Measurements from ENCODE around the gene PFKFB4.

Gene PFKFB4

DNA sequence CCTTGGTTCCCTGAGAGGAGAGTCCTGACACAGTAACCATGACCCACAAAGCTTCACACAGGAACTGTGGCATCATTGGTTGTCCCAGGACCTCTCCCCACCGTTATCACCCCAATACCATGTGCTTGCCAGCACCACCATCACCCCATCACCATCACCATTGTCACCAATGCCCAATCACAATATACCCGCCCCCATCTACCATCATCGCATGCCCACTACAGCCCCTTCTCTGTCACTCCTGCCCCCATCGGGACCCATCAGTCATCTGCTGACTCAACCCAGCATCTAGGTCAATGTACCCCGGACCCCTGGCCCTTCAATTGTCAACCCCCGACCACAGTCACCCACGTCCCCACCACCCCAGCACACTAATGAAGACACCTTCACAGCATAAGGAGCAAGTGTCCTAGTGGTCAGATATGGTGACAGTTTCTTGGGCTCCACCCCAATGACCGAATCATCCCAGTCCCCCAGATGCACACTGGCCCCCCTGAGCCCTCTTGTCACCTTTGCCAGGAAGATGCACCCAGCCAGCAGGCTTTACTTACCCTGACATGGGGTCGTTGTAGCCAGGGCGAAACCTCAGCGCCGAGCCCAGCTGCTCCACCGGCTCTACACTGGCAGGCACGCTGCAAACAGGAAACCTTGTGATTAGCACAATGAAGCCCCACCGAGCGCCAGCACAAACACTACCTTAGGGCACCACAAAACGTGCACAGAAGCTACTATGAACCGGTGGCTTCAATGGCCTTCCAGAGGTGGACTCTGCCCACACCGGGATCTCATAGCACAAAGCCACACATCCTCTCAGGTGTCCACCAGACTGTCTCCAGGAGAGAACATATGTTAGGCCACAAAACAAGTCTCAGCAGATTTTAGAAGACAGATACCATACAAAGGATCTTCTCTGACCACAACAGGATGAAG, 77.7 kb downstream of the PFKFB4 start:
- peak overlapping the region; percentile 84 for H3K4me2 ChIP-seq (ENCODE audit: low read length)
- TF ChIP-seq, protein P1, sequence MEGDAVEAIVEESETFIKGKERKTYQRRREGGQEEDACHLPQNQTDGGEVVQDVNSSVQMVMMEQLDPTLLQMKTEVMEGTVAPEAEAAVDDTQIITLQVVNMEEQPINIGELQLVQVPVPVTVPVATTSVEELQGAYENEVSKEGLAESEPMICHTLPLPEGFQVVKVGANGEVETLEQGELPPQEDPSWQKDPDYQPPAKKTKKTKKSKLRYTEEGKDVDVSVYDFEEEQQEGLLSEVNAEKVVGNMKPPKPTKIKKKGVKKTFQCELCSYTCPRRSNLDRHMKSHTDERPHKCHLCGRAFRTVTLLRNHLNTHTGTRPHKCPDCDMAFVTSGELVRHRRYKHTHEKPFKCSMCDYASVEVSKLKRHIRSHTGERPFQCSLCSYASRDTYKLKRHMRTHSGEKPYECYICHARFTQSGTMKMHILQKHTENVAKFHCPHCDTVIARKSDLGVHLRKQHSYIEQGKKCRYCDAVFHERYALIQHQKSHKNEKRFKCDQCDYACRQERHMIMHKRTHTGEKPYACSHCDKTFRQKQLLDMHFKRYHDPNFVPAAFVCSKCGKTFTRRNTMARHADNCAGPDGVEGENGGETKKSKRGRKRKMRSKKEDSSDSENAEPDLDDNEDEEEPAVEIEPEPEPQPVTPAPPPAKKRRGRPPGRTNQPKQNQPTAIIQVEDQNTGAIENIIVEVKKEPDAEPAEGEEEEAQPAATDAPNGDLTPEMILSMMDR (IDR thresholded peaks at IDR 0.05; ENCODE audit: low read depth, low read length, poor library complexity, severe bottlenecking): no peak
- no peak for TF ChIP-seq EZH2phosphoT487 (IDR thresholded peaks at IDR 0.05; ENCODE audit: borderline replicate concordance, low read length)
- no peaks in the 10 kb centered on the region for H3K79me2 ChIP-seq (ENCODE audit: control insufficient read depth, low read length)
- H4K20me1 ChIP-seq (ENCODE audit: control insufficient read depth, insufficient read depth, low read depth, low read length): no peaks in the 10 kb centered on the region
- H3K4me1 ChIP-seq (ENCODE audit: control insufficient read depth, low read length): peaks cover 37% of the 10 kb centered on the region
- H3K9me2 ChIP-seq (replicated peaks; ENCODE audit: control insufficient read depth, low read length): no peaks in the 10 kb centered on the region
- peak overlapping the region; percentile 77 for H3K27ac ChIP-seq (ENCODE audit: low read depth, low read length)
- H3K4me3 ChIP-seq (ENCODE audit: low read length): peak overlapping the region; percentile 54
- H3K36me3 ChIP-seq (ENCODE audit: control insufficient read depth, low read length): no peaks in the 10 kb centered on the region
- H3F3A ChIP-seq (ENCODE audit: control insufficient read depth, insufficient read depth): peaks cover 5% of the 10 kb centered on the region; the same call in 1 of the 2 replicates
- no peaks in the 10 kb centered on the region for H3K27me3 ChIP-seq (ENCODE audit: control insufficient read depth, low read length)
- H3K9me3 ChIP-seq (ENCODE audit: control insufficient read depth, insufficient read depth, low read length): no peaks in the 10 kb centered on the region

DNA sequence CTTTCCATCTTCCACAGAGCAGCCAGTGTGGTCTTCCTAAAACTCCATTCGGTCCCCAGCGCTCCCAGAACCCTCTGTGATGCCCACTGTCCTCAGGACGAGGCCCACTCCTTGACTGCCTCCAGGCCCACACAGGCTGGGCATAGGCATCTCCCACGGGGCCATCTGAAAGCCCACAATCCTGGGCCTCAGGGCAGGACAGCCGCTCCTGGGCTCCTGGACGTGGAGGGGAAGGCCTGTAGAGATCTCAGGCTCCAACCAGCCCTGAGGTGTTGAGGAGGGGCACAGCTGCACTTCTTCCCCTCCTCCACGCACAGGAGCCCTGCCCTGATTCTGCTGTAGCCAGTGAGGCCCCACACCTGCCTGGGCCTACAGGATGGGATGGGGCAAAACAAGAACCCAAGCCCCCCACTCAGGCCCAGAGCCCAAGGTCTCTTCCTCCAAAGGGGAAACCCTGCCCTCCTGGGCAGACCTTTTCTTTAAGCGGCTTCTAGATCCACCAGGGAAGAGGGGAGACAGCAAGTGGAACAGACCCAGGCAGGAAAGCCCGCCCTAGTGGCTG, 78.6 kb downstream of the PFKFB4 start:
- H3K27ac ChIP-seq (ENCODE audit: low read depth, low read length): peak overlapping the region; percentile 4; the same call in 1 of the 2 replicates
- TF ChIP-seq EZH2phosphoT487 (IDR thresholded peaks at IDR 0.05; ENCODE audit: borderline replicate concordance, low read length): no peak
- TF ChIP-seq, protein P1 (IDR thresholded peaks at IDR 0.05; ENCODE audit: low read depth, low read length, poor library complexity, severe bottlenecking): no peak
- H4K20me1 ChIP-seq (ENCODE audit: control insufficient read depth, insufficient read depth, low read depth, low read length): no peaks in the 10 kb centered on the region
- H3K36me3 ChIP-seq (ENCODE audit: control insufficient read depth, low read length): no peaks in the 10 kb centered on the region
- no peaks in the 10 kb centered on the region for H3K79me2 ChIP-seq (ENCODE audit: control insufficient read depth, low read length)
- peak overlapping the region; percentile 84 for H3K4me2 ChIP-seq (ENCODE audit: low read length)
- H3K4me1 ChIP-seq (ENCODE audit: control insufficient read depth, low read length): peaks cover 45% of the 10 kb centered on the region
- no peaks in the 10 kb centered on the region for H3K9me3 ChIP-seq (ENCODE audit: control insufficient read depth, insufficient read depth, low read length)
- H3F3A ChIP-seq (ENCODE audit: control insufficient read depth, insufficient read depth): peaks cover 5% of the 10 kb centered on the region; the same call in 1 of the 2 replicates
- H3K27me3 ChIP-seq (ENCODE audit: control insufficient read depth, low read length): no peaks in the 10 kb centered on the region
- H3K9me2 ChIP-seq (replicated peaks; ENCODE audit: control insufficient read depth, low read length): no peaks in the 10 kb centered on the region
- peak overlapping the region; percentile 54; the same call in 1 of the 2 replicates for H3K4me3 ChIP-seq (ENCODE audit: low read length)

DNA sequence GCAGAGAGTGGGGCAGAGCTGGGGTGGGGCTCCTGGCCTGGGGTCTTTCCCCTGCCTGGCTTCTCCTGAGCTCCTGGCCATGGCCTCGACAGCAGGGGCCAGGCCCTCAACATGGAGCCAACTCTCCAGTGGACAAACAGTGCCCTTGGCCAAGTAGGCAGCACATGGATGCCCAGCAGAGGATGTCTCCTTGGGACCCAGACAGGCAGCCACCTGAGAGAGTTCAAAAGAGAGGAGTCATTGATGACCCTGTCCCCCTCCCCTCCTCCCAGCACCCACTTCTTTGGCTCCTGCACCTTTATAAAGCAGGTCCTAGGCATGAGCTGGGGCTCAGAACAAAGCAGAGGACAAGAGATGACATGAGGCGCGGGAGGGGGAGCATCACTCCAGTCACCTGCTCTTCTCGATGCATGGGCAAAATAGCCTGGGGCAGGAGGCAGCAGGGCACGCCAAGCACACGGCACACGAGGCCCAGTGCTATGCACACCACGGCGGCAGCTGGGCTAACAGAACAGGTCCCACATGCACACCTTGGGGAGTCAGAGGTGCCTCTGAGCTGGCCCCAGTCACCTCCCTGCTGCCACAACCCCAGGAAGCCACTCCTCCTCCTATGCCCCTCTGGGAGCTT, 80.1 kb downstream of the PFKFB4 start:
- no peaks in the 10 kb centered on the region for H3K27me3 ChIP-seq (ENCODE audit: control insufficient read depth, low read length)
- no peak for TF ChIP-seq EZH2phosphoT487 (IDR thresholded peaks at IDR 0.05; ENCODE audit: borderline replicate concordance, low read length)
- TF ChIP-seq, protein P1 (IDR thresholded peaks at IDR 0.05; ENCODE audit: low read depth, low read length, poor library complexity, severe bottlenecking): no peak
- H3K27ac ChIP-seq (ENCODE audit: low read depth, low read length): no peak overlapping the region

More for the DNA sequence above, 80.1 kb downstream of the PFKFB4 start:
- peaks cover 4% of the 10 kb centered on the region; the same call in 1 of the 2 replicates for H3K36me3 ChIP-seq (ENCODE audit: control insufficient read depth, low read length)
- peak overlapping the region; percentile 18; the same call in 1 of the 2 replicates for H3K4me2 ChIP-seq (ENCODE audit: low read length)
- no peaks in the 10 kb centered on the region for H3K9me2 ChIP-seq (replicated peaks; ENCODE audit: control insufficient read depth, low read length)
- H3K4me3 ChIP-seq (ENCODE audit: low read length): no peak overlapping the region
- no peaks in the 10 kb centered on the region for H4K20me1 ChIP-seq (ENCODE audit: control insufficient read depth, insufficient read depth, low read depth, low read length)
- H3F3A ChIP-seq (ENCODE audit: control insufficient read depth, insufficient read depth): peaks cover 5% of the 10 kb centered on the region; the same call in 1 of the 2 replicates
- no peaks in the 10 kb centered on the region for H3K9me3 ChIP-seq (ENCODE audit: control insufficient read depth, insufficient read depth, low read length)
- peaks cover 14% of the 10 kb centered on the region for H3K79me2 ChIP-seq (ENCODE audit: control insufficient read depth, low read length)
- peaks cover 51% of the 10 kb centered on the region for H3K4me1 ChIP-seq (ENCODE audit: control insufficient read depth, low read length)
